NCI-H1930 (cell line): ENCODE measurements around the gene SLC38A11.
"Not testable (repeated sequence)": the region's sequence is repeated elsewhere in the genome, so short reads cannot be mapped to it uniquely, and the experiment has no call there.

Source experiments
- DNase-seq, 2 experiments: peaks; one replicate each; lab custom pipeline; 2025; lab: John Stamatoyannopoulos, UW

Gene SLC38A11

GRCh38 chr2:164954954-164955701 is at the start of gene SLC38A11:
Gene SLC38A11 (minus strand): TSS chr2:164955525. CDS start chr2:164955247, 278 bp downstream.
- DNase-seq: no peak

GRCh38 chr2:165003443-165004130 is 48.3 kb upstream of the SLC38A11 start:
- no peak for DNase-seq

- no peak for DNase-seq
Measured at GRCh38 chr2:165002638-165003037, 47.3 kb upstream of the SLC38A11 start.

- DNase-seq: not testable (repeated sequence)
Measured at GRCh38 chr2:164994664-164995299, 39.5 kb upstream of the SLC38A11 start.

GRCh38 chr2:164993287-164994016 is 38.1 kb upstream of the SLC38A11 start:
- no peak for DNase-seq

- DNase-seq: peak; percentile 66 to 70
Measured at GRCh38 chr2:164992818-164993217, 37.5 kb upstream of the SLC38A11 start.

- DNase-seq: not testable (repeated sequence)
Measured at GRCh38 chr2:164992093-164992454, 36.7 kb upstream of the SLC38A11 start.

GRCh38 chr2:164991361-164992092 is 36.2 kb upstream of the SLC38A11 start:
- not testable (repeated sequence) for DNase-seq

DNA sequence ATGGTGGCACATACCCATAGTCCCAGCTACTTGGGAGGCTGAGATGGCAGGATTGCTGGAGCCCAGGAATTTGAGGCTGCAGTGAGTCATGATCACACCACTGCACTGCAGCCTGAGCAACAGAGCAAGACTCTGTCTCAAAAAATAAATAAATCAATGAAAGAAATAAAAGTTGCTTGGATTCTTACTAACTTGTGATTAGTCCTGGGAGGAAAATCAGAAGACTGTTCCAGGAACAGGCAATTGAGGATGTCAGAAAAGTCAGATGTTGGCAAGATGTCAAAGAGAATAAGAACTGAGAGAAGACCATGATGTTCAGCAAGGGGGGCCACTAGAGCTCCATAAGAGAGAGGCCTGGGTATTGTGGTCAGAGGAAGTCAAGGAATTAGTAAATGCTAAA is 35.6 kb upstream of the SLC38A11 start:
- DNase-seq: not testable (repeated sequence)

GRCh38 chr2:164988805-164989204 is 33.5 kb upstream of the SLC38A11 start:
- not testable (repeated sequence) for DNase-seq

- not testable (repeated sequence) for DNase-seq
Measured at GRCh38 chr2:164986027-164986426, 30.7 kb upstream of the SLC38A11 start.

GRCh38 chr2:164984428-164984827 is 29.1 kb upstream of the SLC38A11 start:
- no peak for DNase-seq

- DNase-seq: no peak
Measured at GRCh38 chr2:164981217-164981990, 26.1 kb upstream of the SLC38A11 start.

DNA sequence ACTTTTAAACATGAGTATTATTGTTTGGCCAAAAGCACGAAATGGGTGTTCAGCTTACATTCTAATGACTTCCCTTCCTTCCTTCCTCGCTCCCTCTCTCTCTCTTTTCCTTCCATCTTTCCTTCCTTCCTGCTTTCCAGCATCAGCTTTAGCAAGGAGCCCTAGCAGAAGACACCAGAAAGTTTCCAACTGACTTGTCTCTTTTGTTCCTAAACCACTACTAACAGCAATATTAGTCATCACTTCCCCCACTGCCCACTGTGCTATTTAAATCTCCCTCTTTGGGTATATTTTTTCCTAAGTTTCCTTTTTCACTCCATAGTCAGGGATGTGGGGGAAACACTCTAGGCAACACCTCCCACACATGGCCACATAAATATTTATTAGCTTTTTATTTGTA is 25.4 kb upstream of the SLC38A11 start:
- not testable (repeated sequence) for DNase-seq

GRCh38 chr2:164979113-164979512 is 23.8 kb upstream of the SLC38A11 start:
- no peak for DNase-seq

DNA sequence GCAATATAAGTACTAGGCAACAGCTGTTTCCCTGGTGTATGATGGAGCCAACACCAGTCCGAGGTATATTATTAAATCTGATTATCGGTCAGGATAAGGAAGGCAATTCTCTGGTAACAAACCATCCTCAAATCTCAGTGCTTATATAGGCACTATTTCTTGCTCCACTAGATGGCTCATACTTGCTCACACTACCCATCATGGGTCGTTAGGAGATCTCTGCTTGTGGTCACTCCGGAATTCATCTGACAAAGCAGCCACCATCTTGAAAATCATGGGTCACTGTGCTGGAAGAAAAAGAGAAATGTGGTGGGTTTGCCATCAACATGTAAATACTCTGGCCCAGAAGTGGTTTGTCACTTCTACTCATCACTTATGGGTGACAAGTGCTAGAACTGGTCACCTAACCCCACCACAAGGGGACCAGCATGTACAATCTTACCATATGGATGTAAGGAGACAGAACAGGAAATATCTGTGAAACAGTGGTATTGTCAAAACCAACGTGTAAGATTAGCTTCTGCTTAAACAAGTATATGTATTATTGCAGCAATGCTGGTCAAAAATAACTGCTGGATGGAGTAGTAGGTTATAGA is 21.6 kb upstream of the SLC38A11 start:
- DNase-seq: not testable (repeated sequence)

GRCh38 chr2:164976301-164976700 is 21.0 kb upstream of the SLC38A11 start:
- DNase-seq: no peak

DNA sequence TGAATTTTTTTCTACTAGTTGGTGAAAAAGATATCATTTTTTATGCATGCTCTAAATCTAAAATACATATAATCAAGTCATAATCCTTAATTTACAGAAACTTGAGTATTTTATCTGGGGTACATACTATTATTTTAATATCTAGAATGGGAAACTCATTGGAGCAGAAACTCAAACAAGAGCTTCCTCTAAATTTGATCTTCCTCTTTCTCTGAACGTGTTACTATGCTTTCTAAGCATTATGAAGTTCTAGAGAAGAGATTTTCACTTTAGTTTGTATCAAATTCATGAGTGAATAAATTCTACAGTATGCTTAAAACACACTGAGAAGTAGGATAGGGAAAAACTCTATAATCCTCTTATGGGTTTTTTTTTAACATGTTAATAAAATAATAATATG is 20.6 kb upstream of the SLC38A11 start:
- no peak for DNase-seq

DNA sequence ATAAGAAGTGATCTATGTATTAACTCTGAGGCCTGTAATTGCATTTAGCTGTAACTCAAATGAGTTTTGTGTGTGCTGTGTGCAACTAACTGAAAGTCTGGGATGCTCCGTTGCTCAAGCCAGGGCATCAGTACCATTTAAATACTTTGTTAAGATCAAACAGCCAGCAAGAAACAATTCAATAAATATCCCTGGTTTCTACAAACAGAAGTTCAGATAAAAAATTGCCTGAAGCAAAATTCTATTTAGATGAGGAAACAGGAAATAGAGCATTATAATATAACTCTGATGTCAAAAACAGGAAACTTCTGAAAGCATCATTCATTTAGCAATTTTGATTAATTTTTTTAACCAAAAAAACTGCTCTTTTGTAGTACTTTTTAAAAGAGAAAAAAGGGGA is 18.9 kb upstream of the SLC38A11 start:
- DNase-seq: no peak

GRCh38 chr2:164972216-164972615 is 16.9 kb upstream of the SLC38A11 start:
- no peak for DNase-seq
